ENCODE results near the gene C2CD2.

GRCh38 chr21:41868062-41868710 is 85.6 kb downstream of the C2CD2 start:
- TF ChIP-seq, protein P1, sequence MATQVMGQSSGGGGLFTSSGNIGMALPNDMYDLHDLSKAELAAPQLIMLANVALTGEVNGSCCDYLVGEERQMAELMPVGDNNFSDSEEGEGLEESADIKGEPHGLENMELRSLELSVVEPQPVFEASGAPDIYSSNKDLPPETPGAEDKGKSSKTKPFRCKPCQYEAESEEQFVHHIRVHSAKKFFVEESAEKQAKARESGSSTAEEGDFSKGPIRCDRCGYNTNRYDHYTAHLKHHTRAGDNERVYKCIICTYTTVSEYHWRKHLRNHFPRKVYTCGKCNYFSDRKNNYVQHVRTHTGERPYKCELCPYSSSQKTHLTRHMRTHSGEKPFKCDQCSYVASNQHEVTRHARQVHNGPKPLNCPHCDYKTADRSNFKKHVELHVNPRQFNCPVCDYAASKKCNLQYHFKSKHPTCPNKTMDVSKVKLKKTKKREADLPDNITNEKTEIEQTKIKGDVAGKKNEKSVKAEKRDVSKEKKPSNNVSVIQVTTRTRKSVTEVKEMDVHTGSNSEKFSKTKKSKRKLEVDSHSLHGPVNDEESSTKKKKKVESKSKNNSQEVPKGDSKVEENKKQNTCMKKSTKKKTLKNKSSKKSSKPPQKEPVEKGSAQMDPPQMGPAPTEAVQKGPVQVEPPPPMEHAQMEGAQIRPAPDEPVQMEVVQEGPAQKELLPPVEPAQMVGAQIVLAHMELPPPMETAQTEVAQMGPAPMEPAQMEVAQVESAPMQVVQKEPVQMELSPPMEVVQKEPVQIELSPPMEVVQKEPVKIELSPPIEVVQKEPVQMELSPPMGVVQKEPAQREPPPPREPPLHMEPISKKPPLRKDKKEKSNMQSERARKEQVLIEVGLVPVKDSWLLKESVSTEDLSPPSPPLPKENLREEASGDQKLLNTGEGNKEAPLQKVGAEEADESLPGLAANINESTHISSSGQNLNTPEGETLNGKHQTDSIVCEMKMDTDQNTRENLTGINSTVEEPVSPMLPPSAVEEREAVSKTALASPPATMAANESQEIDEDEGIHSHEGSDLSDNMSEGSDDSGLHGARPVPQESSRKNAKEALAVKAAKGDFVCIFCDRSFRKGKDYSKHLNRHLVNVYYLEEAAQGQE (IDR thresholded peaks at IDR 0.05; ENCODE audit: insufficient read depth in 1 of 2, low read depth in 2 of 2, low read length in 2 of 2) = no peak
- TF ChIP-seq POLR2AphosphoS5 (IDR thresholded peaks at IDR 0.05; ENCODE audit: low read depth, low read length) = no peak

All from PFSK-1 (cell line).